HepG2 (cell line): ENCODE results near the gene LOXL3. TPM values are rescaled to one million over a fixed set of nuclear protein-coding genes. Genes with fewer than 3 reads are reported as not detected.

Experiments used
- LRRFIP1 ChIP-seq: sonication (generic); formaldehyde crosslinking; conservative IDR thresholded peaks from 2 replicates; pipeline ENCODE4 v1.4.0; 2020; ENCODE audit warnings: missing genetic modification reagents
- MTF2 ChIP-seq: sonication (generic); formaldehyde crosslinking; IDR thresholded peaks from 2 replicates; pipeline ENCODE4 v1.5.0; 2020; ENCODE audit warnings: missing genetic modification reagents, borderline replicate concordance
- NFIC ChIP-seq: IDR thresholded peaks from 2 replicates; pipeline ENCODE4 v1.6.1; 2012; ENCODE audit warnings: mild to moderate bottlenecking, low read length, inconsistent platforms
- RFXAP ChIP-seq: sonication (generic); formaldehyde crosslinking; IDR thresholded peaks from 2 replicates; pipeline ENCODE4 v1.4.0; 2020; ENCODE audit warnings: missing genetic modification reagents, borderline replicate concordance
- SMAD9 ChIP-seq: sonication (generic); formaldehyde crosslinking; IDR thresholded peaks from 2 replicates; pipeline ENCODE4 v1.5.1; 2020; ENCODE audit warnings: mild to moderate bottlenecking, missing genetic modification reagents
- SNAPC2 ChIP-seq: sonication (generic); formaldehyde crosslinking; IDR thresholded peaks from 2 replicates; pipeline ENCODE4 v1.8.1; 2022; ENCODE audit warnings: mild to moderate bottlenecking, missing genetic modification reagents
- SRSF9 ChIP-seq: fragments of 200-400 bp; formaldehyde crosslinking; IDR thresholded peaks from 2 replicates; pipeline ENCODE4 v1.6.1; 2018; ENCODE audit warnings: borderline replicate concordance, mild to moderate bottlenecking, low read depth, low read length; ENCODE audit not compliant: insufficient read depth, poor library complexity, severe bottlenecking
- TCF7 ChIP-seq: sonication (generic); IDR thresholded peaks from 2 replicates; pipeline ENCODE4 v1.6.1; 2016; ENCODE audit warnings: antibody characterized with exemption, low read depth
- ZBTB7B ChIP-seq: sonication (generic); formaldehyde crosslinking; IDR thresholded peaks from 2 replicates; pipeline ENCODE4 v1.4.0; 2020; ENCODE audit warnings: missing genetic modification reagents
- ZMAT5 ChIP-seq: sonication (generic); formaldehyde crosslinking; IDR thresholded peaks from 2 replicates; pipeline ENCODE4 v1.5.0; 2020; ENCODE audit warnings: mild to moderate bottlenecking, low read depth, missing genetic modification reagents, borderline replicate concordance
- ZNF136 ChIP-seq: sonication (generic); formaldehyde crosslinking; IDR thresholded peaks from 2 replicates; pipeline ENCODE4 v1.8.1; 2022; ENCODE audit warnings: low read depth, mild to moderate bottlenecking, moderate library complexity, missing genetic modification reagents
- ZNF234 ChIP-seq: sonication (generic); formaldehyde crosslinking; conservative IDR thresholded peaks from 2 replicates; pipeline ENCODE4 v1.5.1; 2020; ENCODE audit warnings: mild to moderate bottlenecking, missing genetic modification reagents
- ZNF775 ChIP-seq: sonication (generic); formaldehyde crosslinking; IDR thresholded peaks from 2 replicates; pipeline ENCODE4 v1.4.0; 2020; ENCODE audit warnings: missing genetic modification reagents, mild to moderate bottlenecking, moderate library complexity, borderline replicate concordance
- ZNF782 ChIP-seq: sonication (generic); formaldehyde crosslinking; IDR thresholded peaks from 2 replicates; pipeline ENCODE4 v1.4.0; 2020; ENCODE audit warnings: missing genetic modification reagents, mild to moderate bottlenecking, borderline replicate concordance
- polyA plus RNA-seq, 8 experiments: library from polyadenylated mRNA; depleted of rRNA in 3 of 8; stranded (reverse) in 7 of 8; unstranded in 1 of 8; fragments of >200 nt; fragmentation: Illumina TruSeq in 4 of 8; extraction: Trizol in 4 of 8; gene quantifications; 2 replicates each; pipeline versions ENCODE4 v1.2.1 to v1.2.3, GENCODE V29; 2011 to 2016; ENCODE audit warnings: low read depth in 4 of 8, missing spikeins in 1 of 8, mixed read lengths in 1 of 8; ENCODE audit not compliant: insufficient read depth in 1 of 8
- total RNA-seq, 5 experiments: library from RNA; depleted of rRNA; stranded (reverse); fragments of >200 nt; fragmentation: Illumina TruSeq; extraction: Trizol; gene quantifications; 2 replicates each; pipeline ENCODE4 v1.2.3, GENCODE V29; 2016; ENCODE audit warnings: low read depth in 1 of 5
- TF ChIP-seq, protein P1 (sequence below): sonication (generic); formaldehyde crosslinking; IDR thresholded peaks from 2 replicates; pipeline ENCODE4 v1.4.0; 2020; ENCODE audit warnings: missing genetic modification reagents, borderline replicate concordance
- TF ChIP-seq, protein P2 (sequence below), 2 experiments: sonication (generic) in 1 of 2; formaldehyde crosslinking in 1 of 2; IDR thresholded peaks; 2 replicates each; pipeline versions ENCODE4 v1.5.1 to v1.6.1; 2011 to 2020; ENCODE audit warnings: borderline replicate concordance in 1 of 2, low read depth in 1 of 2, low read length in 1 of 2, mild to moderate bottlenecking in 1 of 2, missing genetic modification reagents in 1 of 2, moderate library complexity in 1 of 2

Gene LOXL3
- total and polyA plus RNA-seq, 2 of the 13 experiments (the other 11 are each of a cell fraction or from before 2014, with no cell fraction given): 0.55 to 6.5 TPM

- TF ChIP-seq, protein P1, sequence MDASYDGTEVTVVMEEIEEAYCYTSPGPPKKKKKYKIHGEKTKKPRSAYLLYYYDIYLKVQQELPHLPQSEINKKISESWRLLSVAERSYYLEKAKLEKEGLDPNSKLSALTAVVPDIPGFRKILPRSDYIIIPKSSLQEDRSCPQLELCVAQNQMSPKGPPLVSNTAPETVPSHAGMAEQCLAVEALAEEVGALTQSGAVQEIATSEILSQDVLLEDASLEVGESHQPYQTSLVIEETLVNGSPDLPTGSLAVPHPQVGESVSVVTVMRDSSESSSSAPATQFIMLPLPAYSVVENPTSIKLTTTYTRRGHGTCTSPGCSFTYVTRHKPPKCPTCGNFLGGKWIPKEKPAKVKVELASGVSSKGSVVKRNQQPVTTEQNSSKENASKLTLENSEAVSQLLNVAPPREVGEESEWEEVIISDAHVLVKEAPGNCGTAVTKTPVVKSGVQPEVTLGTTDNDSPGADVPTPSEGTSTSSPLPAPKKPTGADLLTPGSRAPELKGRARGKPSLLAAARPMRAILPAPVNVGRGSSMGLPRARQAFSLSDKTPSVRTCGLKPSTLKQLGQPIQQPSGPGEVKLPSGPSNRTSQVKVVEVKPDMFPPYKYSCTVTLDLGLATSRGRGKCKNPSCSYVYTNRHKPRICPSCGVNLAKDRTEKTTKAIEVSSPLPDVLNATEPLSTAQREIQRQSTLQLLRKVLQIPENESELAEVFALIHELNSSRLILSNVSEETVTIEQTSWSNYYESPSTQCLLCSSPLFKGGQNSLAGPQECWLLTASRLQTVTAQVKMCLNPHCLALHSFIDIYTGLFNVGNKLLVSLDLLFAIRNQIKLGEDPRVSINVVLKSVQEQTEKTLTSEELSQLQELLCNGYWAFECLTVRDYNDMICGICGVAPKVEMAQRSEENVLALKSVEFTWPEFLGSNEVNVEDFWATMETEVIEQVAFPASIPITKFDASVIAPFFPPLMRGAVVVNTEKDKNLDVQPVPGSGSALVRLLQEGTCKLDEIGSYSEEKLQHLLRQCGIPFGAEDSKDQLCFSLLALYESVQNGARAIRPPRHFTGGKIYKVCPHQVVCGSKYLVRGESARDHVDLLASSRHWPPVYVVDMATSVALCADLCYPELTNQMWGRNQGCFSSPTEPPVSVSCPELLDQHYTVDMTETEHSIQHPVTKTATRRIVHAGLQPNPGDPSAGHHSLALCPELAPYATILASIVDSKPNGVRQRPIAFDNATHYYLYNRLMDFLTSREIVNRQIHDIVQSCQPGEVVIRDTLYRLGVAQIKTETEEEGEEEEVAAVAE: no peak
- TF ChIP-seq LRRFIP1 (CRISPR knock-in tag) (no peak), TCF7 (no peak), ZNF775 (no peak), RFXAP (CRISPR knock-in tag) (peak; percentile 24; the same call in 1 of the 2 replicates), ZBTB7B (peak; percentile 97), MTF2 (peak; percentile 62; the same call in 1 of the 2 replicates), SRSF9 (no peak), SMAD9 (CRISPR knock-in tag) (no peak; the same call in 1 of the 2 replicates), ZNF782 (CRISPR knock-in tag) (no peak; the same call in 1 of the 2 replicates), NFIC (no peak), ZMAT5 (CRISPR knock-in tag) (no peak), ZNF234 (CRISPR knock-in tag) (peak; percentile 68; the same call in 1 of the 2 replicates), ZNF136 (CRISPR knock-in tag) (peak; percentile 62), SNAPC2 (CRISPR knock-in tag) (peak; percentile 71; the same call in 1 of the 2 replicates)
- TF ChIP-seq, protein P2, sequence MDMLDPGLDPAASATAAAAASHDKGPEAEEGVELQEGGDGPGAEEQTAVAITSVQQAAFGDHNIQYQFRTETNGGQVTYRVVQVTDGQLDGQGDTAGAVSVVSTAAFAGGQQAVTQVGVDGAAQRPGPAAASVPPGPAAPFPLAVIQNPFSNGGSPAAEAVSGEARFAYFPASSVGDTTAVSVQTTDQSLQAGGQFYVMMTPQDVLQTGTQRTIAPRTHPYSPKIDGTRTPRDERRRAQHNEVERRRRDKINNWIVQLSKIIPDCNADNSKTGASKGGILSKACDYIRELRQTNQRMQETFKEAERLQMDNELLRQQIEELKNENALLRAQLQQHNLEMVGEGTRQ (IDR thresholded peaks at IDR 0.05; ENCODE audit: low read depth, low read length): no peak
- TF ChIP-seq, protein P2 (CRISPR knock-in tag; IDR thresholded peaks at IDR 0.05; ENCODE audit: borderline replicate concordance): no peak; the same call in 1 of the 2 replicates
These were observed 50.8 kb downstream of the LOXL3 start (continued) for GRCh38 chr2:74502720-74503505.
